Endothelial cell of umbilical vein (primary cell): ENCODE data around the gene MAU2. TPM values are rescaled to one million over a fixed set of nuclear protein-coding genes. Genes with fewer than 3 reads are reported as not detected.

Experiments used
- BruUV-seq: library from RNA; stranded (reverse); fragments of 400-500 nt; replicated peaks from 2 replicates; lab custom pipeline; 2021; lab: Mats Ljungman, UMichigan
- CTCF ChIA-PET: fragments of 300-600, 350-600 bp; sonication (Branson Sonifier 250); formaldehyde crosslinking; loops from one replicate; lab custom pipeline; 2021; ENCODE audit warnings: antibody characterized with exemption, inconsistent platforms; lab: Charles Lee
- POLR2A ChIA-PET: fragments of 300-600, 350-600 bp; sonication (Branson Sonifier 250); formaldehyde crosslinking; loops from one replicate; lab custom pipeline; 2021; ENCODE audit warnings: antibody characterized with exemption, inconsistent platforms; lab: Charles Lee
- DNase-seq: peaks from one replicate; pipeline ENCODE4 v3.0.0-alpha.2; 2011; ENCODE audit warnings: low read depth, low spot score
- FAIRE-seq: peaks from 2 replicates; lab custom pipeline; 2011; peaks lifted over from hg19 to GRCh38; lab: Jason Lieb, UNC
- H2AFZ ChIP-seq: 2 replicates; pipeline ENCODE4 v1.6.0; 2012; ENCODE audit warnings: low read depth, low read length, control low read depth, inconsistent platforms
- H3K27ac ChIP-seq: 2 replicates; pipeline ENCODE4 v1.5.1; 2011; ENCODE audit warnings: low read depth, mild to moderate bottlenecking, control low read depth, low read length, moderate library complexity; ENCODE audit not compliant: insufficient read depth
- H3K27me3 ChIP-seq, 2 experiments: 2 replicates each; pipeline versions ENCODE4 v1.6.0 to v1.6.1; 2011; ENCODE audit warnings: low read length in 2 of 2, mixed read lengths in 1 of 2; ENCODE audit not compliant: control insufficient read depth in 2 of 2, insufficient read depth in 2 of 2
- H3K36me3 ChIP-seq, 2 experiments: 2 replicates in 1 of 2; 3 replicates in 1 of 2; pipeline ENCODE4 v1.5.1; 2011; ENCODE audit warnings: low read length in 2 of 2, mild to moderate bottlenecking in 1 of 2, moderate library complexity in 1 of 2; ENCODE audit not compliant: control insufficient read depth in 2 of 2, insufficient read depth in 2 of 2; ENCODE audit errors: extremely low read depth in 1 of 2
- H3K4me1 ChIP-seq: 3 replicates; pipeline ENCODE4 v1.5.1; 2011; ENCODE audit warnings: mild to moderate bottlenecking, low read length; ENCODE audit not compliant: control insufficient read depth, insufficient read depth; ENCODE audit errors: extremely low read depth
- H3K4me2 ChIP-seq: 2 replicates; pipeline ENCODE4 v1.6.1; 2011; ENCODE audit warnings: low read length, control low read depth, mixed read lengths; ENCODE audit not compliant: insufficient read depth
- H3K4me3 ChIP-seq, 3 experiments: fragments of 200-600 bp in 1 of 3; sonication (generic), shearing (Covaris generic) in 1 of 3; replicated peaks in 1 of 3; 2 replicates each; pipeline ENCODE4 v1.5.1; 2011 to 2016; ENCODE audit warnings: control low read depth in 3 of 3, low read length in 3 of 3, mild to moderate bottlenecking in 2 of 3, inconsistent platforms in 1 of 3, low read depth in 1 of 3, moderate library complexity in 1 of 3; ENCODE audit not compliant: insufficient read depth in 1 of 3
- H3K79me2 ChIP-seq: 2 replicates; pipeline ENCODE4 v1.6.0; 2012; ENCODE audit warnings: low read length, inconsistent platforms; ENCODE audit not compliant: control insufficient read depth, insufficient read depth
- H3K9ac ChIP-seq: replicated peaks from 2 replicates; pipeline ENCODE3; 2011; ENCODE audit warnings: low read length, control low read depth; ENCODE audit not compliant: insufficient read depth; ENCODE audit errors: extremely low read depth
- H3K9me1 ChIP-seq: replicated peaks from 3 replicates; pipeline ENCODE4 v1.6.0; 2011; ENCODE audit warnings: mild to moderate bottlenecking, low read length; ENCODE audit not compliant: control insufficient read depth, insufficient read depth; ENCODE audit errors: extremely low read depth
- H3K9me3 ChIP-seq: replicated peaks from 2 replicates; pipeline ENCODE4 v1.5.1; 2012; ENCODE audit warnings: low read length, inconsistent platforms; ENCODE audit not compliant: control insufficient read depth, insufficient read depth
- H4K20me1 ChIP-seq: replicated peaks from 2 replicates; pipeline ENCODE3; 2011; ENCODE audit warnings: mild to moderate bottlenecking, low read length; ENCODE audit not compliant: control insufficient read depth, insufficient read depth; ENCODE audit errors: extremely low read depth
- CTCF ChIP-seq, 2 donors: IDR thresholded peaks; 1 replicate in 1 of 2; 2 replicates in 1 of 2; pipeline ENCODE4 v1.5.1; 2011; ENCODE audit warnings: low read length in 2 of 2, mild to moderate bottlenecking in 2 of 2, moderate library complexity in 2 of 2, control low read depth in 1 of 2, inconsistent platforms in 1 of 2, low read depth in 1 of 2; ENCODE audit not compliant: insufficient read depth in 1 of 2; ENCODE audit errors: extremely low read depth in 1 of 2
- EZH2 ChIP-seq: IDR thresholded peaks from 2 replicates; pipeline ENCODE4 v1.6.1; 2012; ENCODE audit warnings: borderline replicate concordance, low read depth, mild to moderate bottlenecking, moderate library complexity, low read length, inconsistent platforms; ENCODE audit not compliant: severe bottlenecking
- FOS ChIP-seq: IDR thresholded peaks from 2 replicates; pipeline ENCODE4 v1.6.1; 2011; ENCODE audit warnings: mild to moderate bottlenecking, low read length, moderate library complexity, borderline replicate concordance; ENCODE audit not compliant: insufficient read depth
- GATA2 ChIP-seq: IDR thresholded peaks from 2 replicates; pipeline ENCODE4 v1.7.0; 2011; ENCODE audit warnings: low read depth, mild to moderate bottlenecking, moderate library complexity, mixed read lengths, low read length; ENCODE audit not compliant: insufficient read length, insufficient read depth
- JUN ChIP-seq: IDR thresholded peaks from 2 replicates; pipeline ENCODE4 v1.6.1; 2011; ENCODE audit warnings: borderline replicate concordance, low read depth; ENCODE audit not compliant: insufficient read length, insufficient read depth
- MAX ChIP-seq: IDR thresholded peaks from 2 replicates; pipeline ENCODE4 v1.6.1; 2011; ENCODE audit not compliant: insufficient read depth, insufficient read length
- MYC ChIP-seq: IDR thresholded peaks from one replicate; pipeline ENCODE4 v1.6.1; 2011; ENCODE audit warnings: mild to moderate bottlenecking, low read depth, low read length
- POLR2A ChIP-seq: IDR thresholded peaks from 2 replicates; pipeline ENCODE4 v1.6.1; 2012; ENCODE audit warnings: low read depth, mild to moderate bottlenecking, control low read depth, low read length
- POLR2AphosphoS5 ChIP-seq: IDR thresholded peaks from 2 replicates; pipeline ENCODE4 v1.6.1; 2012; ENCODE audit warnings: low read depth, mild to moderate bottlenecking, control low read depth, low read length, moderate library complexity; ENCODE audit not compliant: insufficient read depth
- dilution Hi-C: fragments of 300-500 bp; cut with MboI; formaldehyde crosslinking; loops from one replicate; pipeline ENCODE4 v1.15.0; 2019; ENCODE audit warnings: low sequenced_read_pairs; ENCODE audit not compliant: extremely low pct_ligation_motif_present
- intact Hi-C: fragments of 100-400 bp; cut with micrococcal nuclease; formaldehyde crosslinking; loops from one replicate; pipeline ENCODE4 v1.10.0; 2022
- polyA plus RNA-seq, 4 experiments: library from polyadenylated mRNA; depleted of rRNA in 3 of 4; stranded (reverse) in 3 of 4; unstranded in 1 of 4; fragments of >200 nt; gene quantifications; 2 replicates each; pipeline versions ENCODE4 v1.2.1 to v1.2.3, GENCODE V29; 2011 to 2012; ENCODE audit warnings: missing spikeins in 1 of 4
- total RNA-seq: library from RNA; stranded (reverse); gene quantifications from 2 replicates; pipeline ENCODE4 v1.2.3, GENCODE V29; 2021

Gene MAU2
- total and polyA plus RNA-seq, 2 donors (not counting 3 experiments of a cell fraction or from before 2014, with no cell fraction given), result 36.9 to 70.0 TPM

- no peak overlapping the region for H3K4me2 ChIP-seq
- CTCF ChIA-PET, result interaction anchor here (0.6 kb wide), 1 partner anchor 20 kb away, joined by 3 read pairs; no protein-coding TSS in a partner anchor
- no peaks in the 10 kb centered on the region for H4K20me1 ChIP-seq
- no peak for FAIRE-seq
- DNase-seq, result no peak
- H3K4me3 ChIP-seq, result no peak overlapping the region
- POLR2A ChIA-PET, result no interaction called here
- H3K9me3 ChIP-seq, result no peaks in the 10 kb centered on the region
- H3K27ac ChIP-seq, result no peak overlapping the region
- dilution Hi-C loops, result no loop called here
- intact Hi-C loops, result no loop called here
- peaks cover 7 to 8% of the 10 kb centered on the region in 2 experiments for H3K27me3 ChIP-seq
- H3K79me2 ChIP-seq, result no peaks in the 10 kb centered on the region
- H2AFZ ChIP-seq, result no peak overlapping the region
- H3K36me3 ChIP-seq, result peaks cover 0 to 22% of the 10 kb centered on the region in 2 experiments
- H3K4me1 ChIP-seq, result no peaks in the 10 kb centered on the region
- no TSS peak for BruUV-seq
- no peak overlapping the region for H3K9ac ChIP-seq
- no peak for TF ChIP-seq POLR2AphosphoS5
- TF ChIP-seq MYC, result no peak
- no peak for TF ChIP-seq POLR2A
- no peak for TF ChIP-seq MAX
- TF ChIP-seq JUN, result no peak
- no peak for TF ChIP-seq FOS
- no peak for TF ChIP-seq GATA2
- TF ChIP-seq EZH2, result no peak
- TF ChIP-seq CTCF (IDR thresholded peaks at IDR 0.05; ENCODE audit: extremely low read depth in 1 of 2, insufficient read depth in 1 of 2, low read depth in 1 of 2, low read length in 2 of 2), result no peak
- no peaks in the 10 kb centered on the region for H3K9me1 ChIP-seq
Observed at GRCh38 chr19:19274146-19274545, 46.5 kb upstream of the MAU2 start.
